ENCODE measurements around the gene UBE3C. TPM values are rescaled to one million over a fixed set of nuclear protein-coding genes. Genes with fewer than 3 reads are reported as not detected.

The UBE3C gene
- total RNA-seq = 100 TPM

DNA sequence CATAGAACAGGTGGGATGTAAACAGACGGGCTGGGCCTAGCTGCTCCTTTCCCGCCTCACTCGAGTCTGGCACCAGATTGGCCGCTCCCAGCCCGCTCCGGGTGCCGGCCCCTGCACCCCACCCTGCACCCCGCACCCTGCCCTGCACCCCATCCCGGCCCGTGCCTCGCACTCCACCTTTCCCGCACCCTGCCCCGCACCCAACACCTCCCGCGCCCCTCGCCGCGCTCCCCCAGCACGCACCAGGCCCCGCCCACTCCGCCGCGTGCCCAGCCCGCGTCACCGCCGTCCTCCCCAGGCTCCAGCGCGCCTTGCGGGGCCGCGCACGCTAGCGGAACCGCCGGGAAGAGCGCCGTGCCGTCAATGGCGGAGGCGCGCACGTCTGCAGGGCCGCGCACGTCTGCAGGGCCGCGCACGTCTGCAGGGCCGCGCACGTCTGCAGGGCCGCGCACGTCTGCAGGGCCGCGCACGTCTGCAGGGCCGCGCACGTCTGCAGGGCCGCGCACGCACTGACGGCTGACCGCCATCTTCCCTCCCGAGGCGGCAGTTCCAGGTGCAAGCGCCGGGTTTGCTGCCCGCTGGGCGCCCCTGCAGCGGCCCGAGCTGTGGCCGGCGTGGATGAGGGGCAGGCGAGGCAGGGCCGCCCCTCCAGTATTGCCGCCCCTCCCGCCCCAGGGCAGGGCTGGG, at the start of gene UBE3C:
TSS of gene UBE3C (plus strand) at position 503 of the 687 bp plus-strand sequence. CDS start 347 bp downstream, outside the sequence.

Other genes starting within 250 kb of the UBE3C start
- gene LMBR1, start 245.7 kb upstream of the UBE3C start, total RNA-seq = 120 TPM
- gene NOM1, start 189.2 kb upstream of the UBE3C start, total RNA-seq = 37.8 TPM
- gene MNX1, start 128.3 kb upstream of the UBE3C start, total RNA-seq = not detected
- 145 TPM for gene DNAJB6, start 198.1 kb downstream of the UBE3C start, total RNA-seq